SH-SY5Y (cell line): ENCODE data around the gene ZNF558.

Experiments
- GATA2 ChIP-seq: IDR thresholded peaks from 2 replicates; pipeline ENCODE4 v1.6.1; 2011; ENCODE audit warnings: mild to moderate bottlenecking, low read depth, low read length
- GATA3 ChIP-seq: IDR thresholded peaks from 2 replicates; pipeline ENCODE4 v1.6.1; 2011; ENCODE audit warnings: low read depth, mild to moderate bottlenecking, low read length, moderate library complexity

DNA sequence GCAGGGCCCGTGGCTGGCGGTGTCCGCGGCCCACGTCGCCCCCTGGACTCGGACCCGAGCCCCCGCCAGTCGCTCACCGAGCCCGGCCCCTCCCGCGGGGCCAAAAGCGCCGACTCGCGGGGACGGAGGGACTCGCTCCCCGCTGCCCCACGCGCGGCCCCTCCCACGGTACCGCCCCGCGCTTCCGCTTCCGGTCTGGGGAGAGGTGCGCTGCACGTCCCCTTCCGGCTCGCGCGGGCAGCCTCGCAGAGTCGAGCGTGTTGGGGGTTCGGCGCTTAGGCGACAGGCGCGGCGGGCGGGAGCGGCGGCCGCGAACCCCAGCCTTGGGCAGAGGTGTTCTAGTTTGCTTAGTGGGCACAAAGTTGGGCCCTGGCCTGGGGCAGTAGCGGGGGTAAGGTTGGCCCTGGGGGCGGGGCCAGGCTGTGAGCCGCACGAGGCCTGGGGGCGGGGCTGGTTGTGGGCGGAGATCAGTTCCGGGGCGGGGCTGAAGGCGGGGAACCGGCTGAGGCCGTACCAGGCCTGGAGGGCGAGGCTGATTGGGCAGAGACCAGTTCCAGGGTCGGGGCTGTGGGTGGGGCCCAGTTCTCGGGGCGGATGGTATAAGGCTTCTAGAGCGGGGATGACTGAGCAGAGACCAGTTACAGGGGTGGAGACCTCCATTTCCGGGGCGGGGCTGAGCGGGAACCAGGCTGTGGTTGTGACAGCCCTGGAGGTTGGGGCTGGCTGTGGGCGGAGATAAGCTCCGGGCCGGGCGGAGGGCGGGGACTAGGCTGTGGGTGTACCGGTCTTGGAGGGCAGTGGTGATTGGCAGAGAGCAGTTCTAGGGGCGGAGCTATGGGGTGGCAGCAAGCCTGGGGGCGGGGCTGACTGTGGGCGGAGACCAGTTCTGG lies at the start of gene ZNF558, which contains the start of gene MBD3L1:
- no peak for TF ChIP-seq GATA2
- TF ChIP-seq GATA3 = no peak
